GM12878 (cell line): Measurements from ENCODE around the gene OVCA2.

ENCODE experiments used
- ATF3 ChIP-seq: IDR thresholded peaks from 2 replicates; pipeline ENCODE4 v1.6.1; 2011; ENCODE audit warnings: low read depth, mild to moderate bottlenecking, low read length, moderate library complexity, borderline replicate concordance; ENCODE audit errors: extremely low read depth
- ATF7 ChIP-seq: fragments of 450-650 bp; IDR thresholded peaks from 2 replicates; pipeline ENCODE4 v1.6.1; 2016; ENCODE audit warnings: low read depth, mild to moderate bottlenecking
- BRCA1 ChIP-seq: IDR thresholded peaks from 2 replicates; pipeline ENCODE4 v1.6.1; 2011; ENCODE audit warnings: low read depth, low read length, improper control_type of control experiment
- CTCF ChIP-seq, 3 experiments: IDR thresholded peaks in 2 of 3; conservative IDR thresholded peaks in 1 of 3; 2 replicates each; pipeline ENCODE4 v1.5.1; 2011; ENCODE audit warnings: low read depth in 3 of 3, low read length in 3 of 3, mild to moderate bottlenecking in 3 of 3, control low read depth in 2 of 3, moderate library complexity in 2 of 3, inconsistent platforms in 1 of 3, mixed read lengths in 1 of 3; ENCODE audit not compliant: control insufficient read depth in 2 of 3, insufficient read depth in 1 of 3; ENCODE audit errors: extremely low read depth in 1 of 3
- FOS ChIP-seq: IDR thresholded peaks from 3 replicates; pipeline ENCODE4 v1.6.1; 2011; ENCODE audit warnings: borderline replicate concordance; ENCODE audit not compliant: insufficient read length; ENCODE audit errors: extremely low read depth
- JUNB ChIP-seq: IDR thresholded peaks from 2 replicates; pipeline ENCODE4 v1.6.1; 2016; ENCODE audit warnings: antibody characterized with exemption, mild to moderate bottlenecking
- RELA ChIP-seq: fragments of 450-650 bp; IDR thresholded peaks from 2 replicates; pipeline ENCODE4 v1.8.0; 2014; ENCODE audit warnings: borderline replicate concordance; ENCODE audit not compliant: partially characterized antibody
- ZBTB40 ChIP-seq: fragments of 450-650 bp; IDR thresholded peaks from 2 replicates; pipeline ENCODE4 v1.6.1; 2016; ENCODE audit warnings: mild to moderate bottlenecking, moderate library complexity, borderline replicate concordance

GRCh38 chr17:2017274-2017941, 24.4 kb upstream of the OVCA2 start:
- TF ChIP-seq ATF3 (no peak), RELA (no peak), CTCF (IDR thresholded peaks at IDR 0.05 in 2 of 3, conservative IDR thresholded peaks at IDR 0.05 in 1 of 3; ENCODE audit: control insufficient read depth in 2 of 3, extremely low read depth in 1 of 3, insufficient read depth in 1 of 3, low read depth in 3 of 3, low read length in 3 of 3) (no peak), FOS (no peak), ATF7 (no peak), JUNB (no peak), BRCA1 (no peak), ZBTB40 (no peak)
